Skeletal muscle cell (primary cell): Measurements from ENCODE around the gene RMC1.
A peak's percentile ranks its signal among the peaks of the same experiment; 100 is the strongest.
"Not testable (repeated sequence)": the region's sequence is repeated elsewhere in the genome, so short reads cannot be mapped to it uniquely, and the experiment has no call there.

Source experiments
- DNase-seq: peaks from one replicate; pipeline ENCODE4 v3.0.0-alpha.2; 2010; ENCODE audit warnings: low read depth
- H3K4me3 ChIP-seq: 2 replicates; pipeline ENCODE4 v1.5.1; 2011; ENCODE audit warnings: low read depth, mild to moderate bottlenecking, control low read depth, low read length, moderate library complexity

RMC1 gene

GRCh38 chr18:23494992-23495391 lies 8.3 kb upstream of the RMC1 start:
- no peak for DNase-seq
- no peak overlapping the region for H3K4me3 ChIP-seq

- no peak for DNase-seq
- H3K4me3 ChIP-seq = no peak overlapping the region
These were observed 7.4 kb upstream of the RMC1 start for GRCh38 chr18:23495723-23496440.

GRCh38 chr18:23498117-23498516 lies 5.2 kb upstream of the RMC1 start:
- no peak for DNase-seq
- H3K4me3 ChIP-seq = no peak overlapping the region

GRCh38 chr18:23498877-23499276 lies 4.4 kb upstream of the RMC1 start:
- H3K4me3 ChIP-seq = no peak overlapping the region
- DNase-seq = no peak

- DNase-seq = peak; percentile 49
- H3K4me3 ChIP-seq = no peak overlapping the region
These were observed 4.0 kb upstream of the RMC1 start for GRCh38 chr18:23499291-23499781.

GRCh38 chr18:23501626-23502025 lies 1.7 kb upstream of the RMC1 start:
- H3K4me3 ChIP-seq = no peak overlapping the region
- no peak for DNase-seq

- DNase-seq = no peak
- peak overlapping the region; percentile 81 for H3K4me3 ChIP-seq
These were observed 734 bp upstream of the RMC1 start for GRCh38 chr18:23502516-23503037.

- peak overlapping the region; percentile 81 for H3K4me3 ChIP-seq
These were observed 643 bp downstream of the RMC1 start for GRCh38 chr18:23503963-23504344.

GRCh38 chr18:23504720-23505119 lies 1.4 kb downstream of the RMC1 start:
- no peak overlapping the region for H3K4me3 ChIP-seq
- no peak for DNase-seq

More at GRCh38 chr18:23503963-23504344, 643 bp downstream of the RMC1 start:
- no peak for DNase-seq

GRCh38 chr18:23506393-23506792 lies 3.1 kb downstream of the RMC1 start:
- H3K4me3 ChIP-seq = no peak overlapping the region
- DNase-seq = no peak

- not testable (repeated sequence) for H3K4me3 ChIP-seq
These were observed 7.6 kb downstream of the RMC1 start for GRCh38 chr18:23510923-23511322.

GRCh38 chr18:23512216-23512615 lies 8.9 kb downstream of the RMC1 start:
- not testable (repeated sequence) for H3K4me3 ChIP-seq, DNase-seq

More at GRCh38 chr18:23510923-23511322, 7.6 kb downstream of the RMC1 start:
- DNase-seq = not testable (repeated sequence)

GRCh38 chr18:23512641-23513040 lies 9.3 kb downstream of the RMC1 start:
- no peak for DNase-seq
- H3K4me3 ChIP-seq = no peak overlapping the region

GRCh38 chr18:23515911-23516546 lies 12.7 kb downstream of the RMC1 start:
- H3K4me3 ChIP-seq = no peak overlapping the region

GRCh38 chr18:23519734-23520133 lies 16.4 kb downstream of the RMC1 start:
- no peak for DNase-seq
- H3K4me3 ChIP-seq = no peak overlapping the region

More at GRCh38 chr18:23515911-23516546, 12.7 kb downstream of the RMC1 start:
- DNase-seq = peak; percentile 25

GRCh38 chr18:23521271-23521670 lies 18.0 kb downstream of the RMC1 start:
- no peak for DNase-seq
- H3K4me3 ChIP-seq = no peak overlapping the region

GRCh38 chr18:23521907-23522306 lies 18.6 kb downstream of the RMC1 start:
- H3K4me3 ChIP-seq = no peak overlapping the region
- no peak for DNase-seq

- DNase-seq = no peak
- no peak overlapping the region for H3K4me3 ChIP-seq
These were observed 20.3 kb downstream of the RMC1 start for GRCh38 chr18:23523429-23524212.

GRCh38 chr18:23524213-23524707 lies 20.9 kb downstream of the RMC1 start:
- no peak overlapping the region for H3K4me3 ChIP-seq
- no peak for DNase-seq
